ENCODE data around the gene PIK3C3. TPM values are rescaled to one million over a fixed set of nuclear protein-coding genes. Genes with fewer than 3 reads are reported as not detected.

PIK3C3 gene
- total and polyA plus RNA-seq, 4 donors = 12.2 to 25.8 (median 15.8) TPM

DNA sequence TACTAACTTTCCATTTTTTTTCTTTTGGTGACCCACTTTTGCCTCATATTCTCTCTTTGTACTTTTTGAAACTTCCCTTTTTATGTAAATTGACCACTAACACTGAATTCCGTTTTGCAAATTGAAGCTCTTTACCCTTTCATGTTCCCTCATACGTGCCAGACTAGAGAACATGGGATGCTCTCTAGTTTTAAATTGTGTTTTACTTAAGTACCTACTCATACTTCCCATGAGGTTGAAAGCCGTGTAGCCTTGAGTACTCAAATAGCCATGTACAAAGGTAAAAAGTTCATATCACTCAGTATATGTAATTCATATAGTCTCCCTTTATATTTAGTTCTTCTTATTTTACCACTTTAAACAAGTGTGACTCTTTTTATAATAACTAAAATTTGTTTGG lies 119.7 kb downstream of the PIK3C3 start:
- Histone ChIP-seq H3K4me3 (ENCODE audit: low read depth in 1 of 3, low read length in 3 of 3) (no peak overlapping the region), H3K36me3 (ENCODE audit: control insufficient read depth in 4 of 4, insufficient read depth in 3 of 4, low read depth in 1 of 4, low read length in 3 of 4) (peaks cover 0 to 27% (median 17%) of the 10 kb centered on the region in 4 donors), H3K9ac (ENCODE audit: low read depth in 1 of 2, low read length in 2 of 2) (no peak overlapping the region), H3K27ac (ENCODE audit: low read depth in 1 of 2, low read length in 2 of 2) (no peak overlapping the region), H3K27me3 (ENCODE audit: control insufficient read depth in 4 of 4, insufficient read depth in 4 of 4, low read length in 3 of 4) (no peaks in the 10 kb centered on the region), H3K9me3 (ENCODE audit: control insufficient read depth in 4 of 4, low read length in 3 of 4) (no peaks in the 10 kb centered on the region), H3K4me1 (ENCODE audit: control insufficient read depth in 4 of 4, insufficient read depth in 4 of 4, low read length in 3 of 4) (no peaks in the 10 kb centered on the region)
- WGBS = 94% methylated on average over 3 of the region's 3 CpGs
- no peak for TF ChIP-seq FOXA1 (IDR thresholded peaks at IDR 0.05)
- TF ChIP-seq TAF1 (conservative IDR thresholded peaks at IDR 0.05) = no peak
- TF ChIP-seq, protein P1, sequence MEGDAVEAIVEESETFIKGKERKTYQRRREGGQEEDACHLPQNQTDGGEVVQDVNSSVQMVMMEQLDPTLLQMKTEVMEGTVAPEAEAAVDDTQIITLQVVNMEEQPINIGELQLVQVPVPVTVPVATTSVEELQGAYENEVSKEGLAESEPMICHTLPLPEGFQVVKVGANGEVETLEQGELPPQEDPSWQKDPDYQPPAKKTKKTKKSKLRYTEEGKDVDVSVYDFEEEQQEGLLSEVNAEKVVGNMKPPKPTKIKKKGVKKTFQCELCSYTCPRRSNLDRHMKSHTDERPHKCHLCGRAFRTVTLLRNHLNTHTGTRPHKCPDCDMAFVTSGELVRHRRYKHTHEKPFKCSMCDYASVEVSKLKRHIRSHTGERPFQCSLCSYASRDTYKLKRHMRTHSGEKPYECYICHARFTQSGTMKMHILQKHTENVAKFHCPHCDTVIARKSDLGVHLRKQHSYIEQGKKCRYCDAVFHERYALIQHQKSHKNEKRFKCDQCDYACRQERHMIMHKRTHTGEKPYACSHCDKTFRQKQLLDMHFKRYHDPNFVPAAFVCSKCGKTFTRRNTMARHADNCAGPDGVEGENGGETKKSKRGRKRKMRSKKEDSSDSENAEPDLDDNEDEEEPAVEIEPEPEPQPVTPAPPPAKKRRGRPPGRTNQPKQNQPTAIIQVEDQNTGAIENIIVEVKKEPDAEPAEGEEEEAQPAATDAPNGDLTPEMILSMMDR (IDR thresholded peaks at IDR 0.05; ENCODE audit: low read depth, low read length, missing input control) = no peak
- TF ChIP-seq, protein P2, sequence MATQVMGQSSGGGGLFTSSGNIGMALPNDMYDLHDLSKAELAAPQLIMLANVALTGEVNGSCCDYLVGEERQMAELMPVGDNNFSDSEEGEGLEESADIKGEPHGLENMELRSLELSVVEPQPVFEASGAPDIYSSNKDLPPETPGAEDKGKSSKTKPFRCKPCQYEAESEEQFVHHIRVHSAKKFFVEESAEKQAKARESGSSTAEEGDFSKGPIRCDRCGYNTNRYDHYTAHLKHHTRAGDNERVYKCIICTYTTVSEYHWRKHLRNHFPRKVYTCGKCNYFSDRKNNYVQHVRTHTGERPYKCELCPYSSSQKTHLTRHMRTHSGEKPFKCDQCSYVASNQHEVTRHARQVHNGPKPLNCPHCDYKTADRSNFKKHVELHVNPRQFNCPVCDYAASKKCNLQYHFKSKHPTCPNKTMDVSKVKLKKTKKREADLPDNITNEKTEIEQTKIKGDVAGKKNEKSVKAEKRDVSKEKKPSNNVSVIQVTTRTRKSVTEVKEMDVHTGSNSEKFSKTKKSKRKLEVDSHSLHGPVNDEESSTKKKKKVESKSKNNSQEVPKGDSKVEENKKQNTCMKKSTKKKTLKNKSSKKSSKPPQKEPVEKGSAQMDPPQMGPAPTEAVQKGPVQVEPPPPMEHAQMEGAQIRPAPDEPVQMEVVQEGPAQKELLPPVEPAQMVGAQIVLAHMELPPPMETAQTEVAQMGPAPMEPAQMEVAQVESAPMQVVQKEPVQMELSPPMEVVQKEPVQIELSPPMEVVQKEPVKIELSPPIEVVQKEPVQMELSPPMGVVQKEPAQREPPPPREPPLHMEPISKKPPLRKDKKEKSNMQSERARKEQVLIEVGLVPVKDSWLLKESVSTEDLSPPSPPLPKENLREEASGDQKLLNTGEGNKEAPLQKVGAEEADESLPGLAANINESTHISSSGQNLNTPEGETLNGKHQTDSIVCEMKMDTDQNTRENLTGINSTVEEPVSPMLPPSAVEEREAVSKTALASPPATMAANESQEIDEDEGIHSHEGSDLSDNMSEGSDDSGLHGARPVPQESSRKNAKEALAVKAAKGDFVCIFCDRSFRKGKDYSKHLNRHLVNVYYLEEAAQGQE (IDR thresholded peaks at IDR 0.05) = no peak
- TF ChIP-seq, protein P3, sequence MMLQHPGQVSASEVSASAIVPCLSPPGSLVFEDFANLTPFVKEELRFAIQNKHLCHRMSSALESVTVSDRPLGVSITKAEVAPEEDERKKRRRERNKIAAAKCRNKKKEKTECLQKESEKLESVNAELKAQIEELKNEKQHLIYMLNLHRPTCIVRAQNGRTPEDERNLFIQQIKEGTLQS (IDR thresholded peaks at IDR 0.05) = no peak
- TF ChIP-seq EGR1 (IDR thresholded peaks at IDR 0.05; ENCODE audit: low read depth in 2 of 2) = no peak
- no peak for TF ChIP-seq NR2F2 (IDR thresholded peaks at IDR 0.05)
- TF ChIP-seq, protein P4, sequence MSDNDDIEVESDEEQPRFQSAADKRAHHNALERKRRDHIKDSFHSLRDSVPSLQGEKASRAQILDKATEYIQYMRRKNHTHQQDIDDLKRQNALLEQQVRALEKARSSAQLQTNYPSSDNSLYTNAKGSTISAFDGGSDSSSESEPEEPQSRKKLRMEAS (IDR thresholded peaks at IDR 0.05) = no peak
- TF ChIP-seq, protein P5, sequence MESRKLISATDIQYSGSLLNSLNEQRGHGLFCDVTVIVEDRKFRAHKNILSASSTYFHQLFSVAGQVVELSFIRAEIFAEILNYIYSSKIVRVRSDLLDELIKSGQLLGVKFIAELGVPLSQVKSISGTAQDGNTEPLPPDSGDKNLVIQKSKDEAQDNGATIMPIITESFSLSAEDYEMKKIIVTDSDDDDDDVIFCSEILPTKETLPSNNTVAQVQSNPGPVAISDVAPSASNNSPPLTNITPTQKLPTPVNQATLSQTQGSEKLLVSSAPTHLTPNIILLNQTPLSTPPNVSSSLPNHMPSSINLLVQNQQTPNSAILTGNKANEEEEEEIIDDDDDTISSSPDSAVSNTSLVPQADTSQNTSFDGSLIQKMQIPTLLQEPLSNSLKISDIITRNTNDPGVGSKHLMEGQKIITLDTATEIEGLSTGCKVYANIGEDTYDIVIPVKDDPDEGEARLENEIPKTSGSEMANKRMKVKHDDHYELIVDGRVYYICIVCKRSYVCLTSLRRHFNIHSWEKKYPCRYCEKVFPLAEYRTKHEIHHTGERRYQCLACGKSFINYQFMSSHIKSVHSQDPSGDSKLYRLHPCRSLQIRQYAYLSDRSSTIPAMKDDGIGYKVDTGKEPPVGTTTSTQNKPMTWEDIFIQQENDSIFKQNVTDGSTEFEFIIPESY (IDR thresholded peaks at IDR 0.05) = no peak
- no peak for TF ChIP-seq SP1 (IDR thresholded peaks at IDR 0.05)
- no peak for TF ChIP-seq HNF4A (conservative IDR thresholded peaks at IDR 0.05)
- no peak for TF ChIP-seq RXRA (IDR thresholded peaks at IDR 0.05)
- no peak for TF ChIP-seq GABPA (IDR thresholded peaks at IDR 0.05 in 1 of 2, conservative IDR thresholded peaks at IDR 0.05 in 1 of 2)
- DNase-seq (ENCODE audit: low spot score) = no peak

DNA sequence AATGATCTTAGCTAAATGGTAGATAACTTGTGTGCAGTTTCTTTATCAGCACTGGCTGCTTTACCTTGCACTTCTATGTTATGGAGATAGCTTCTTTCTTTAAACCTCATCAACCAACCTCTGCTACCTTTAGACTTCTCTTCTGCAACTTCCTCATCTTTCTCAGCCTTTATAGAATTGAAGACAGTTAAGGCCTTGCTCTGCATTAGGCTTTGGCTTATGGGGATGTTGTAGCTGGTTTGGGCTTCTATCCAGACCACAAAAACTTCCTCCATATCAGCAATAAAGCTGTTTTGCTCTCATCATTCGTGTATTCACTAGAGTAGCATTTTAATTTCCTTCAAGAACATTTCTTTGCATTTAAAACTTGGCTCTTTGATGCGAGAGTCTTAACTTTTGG lies 123.7 kb downstream of the PIK3C3 start:
- Histone ChIP-seq H3K27ac (ENCODE audit: low read depth in 1 of 2, low read length in 2 of 2) (no peak overlapping the region), H3K4me1 (ENCODE audit: control insufficient read depth in 4 of 4, insufficient read depth in 4 of 4, low read length in 3 of 4) (no peaks in the 10 kb centered on the region), H3K9ac (ENCODE audit: low read depth in 1 of 2, low read length in 2 of 2) (no peak overlapping the region), H3K36me3 (ENCODE audit: control insufficient read depth in 4 of 4, insufficient read depth in 3 of 4, low read depth in 1 of 4, low read length in 3 of 4) (peaks cover 0 to 30% (median 16%) of the 10 kb centered on the region in 4 donors), H3K27me3 (ENCODE audit: control insufficient read depth in 4 of 4, insufficient read depth in 4 of 4, low read length in 3 of 4) (no peaks in the 10 kb centered on the region), H3K4me3 (ENCODE audit: low read depth in 1 of 3, low read length in 3 of 3) (no peak overlapping the region), H3K9me3 (ENCODE audit: control insufficient read depth in 4 of 4, low read length in 3 of 4) (no peaks in the 10 kb centered on the region)
- DNase-seq (ENCODE audit: low spot score) = no peak
- WGBS = 82% methylated on average over 2 of the region's 2 CpGs
- TF ChIP-seq FOXA1 (IDR thresholded peaks at IDR 0.05) = no peak
- no peak for TF ChIP-seq NR2F2 (IDR thresholded peaks at IDR 0.05)
- TF ChIP-seq YY1 (IDR thresholded peaks at IDR 0.05) = no peak
- TF ChIP-seq, protein P1 (IDR thresholded peaks at IDR 0.05; ENCODE audit: low read depth, low read length, missing input control) = no peak
- no peak for TF ChIP-seq JUND (IDR thresholded peaks at IDR 0.05)
- no peak for TF ChIP-seq RAD21 (IDR thresholded peaks at IDR 0.05)
- no peak for TF ChIP-seq SP1 (IDR thresholded peaks at IDR 0.05)
- TF ChIP-seq, protein P5 (IDR thresholded peaks at IDR 0.05) = no peak
- TF ChIP-seq FOXA2 (IDR thresholded peaks at IDR 0.05) = no peak
- TF ChIP-seq, protein P3 (IDR thresholded peaks at IDR 0.05) = no peak
- no peak for TF ChIP-seq TAF1 (conservative IDR thresholded peaks at IDR 0.05)
- no peak for TF ChIP-seq EGR1 (IDR thresholded peaks at IDR 0.05; ENCODE audit: low read depth in 2 of 2)
- TF ChIP-seq, protein P4 (IDR thresholded peaks at IDR 0.05) = no peak
